ENCODE data around the gene CLDN3.
"Not testable (repeated sequence)": the region's sequence is repeated elsewhere in the genome, so short reads cannot be mapped to it uniquely, and the experiment has no call there.

CLDN3 gene, protein sequence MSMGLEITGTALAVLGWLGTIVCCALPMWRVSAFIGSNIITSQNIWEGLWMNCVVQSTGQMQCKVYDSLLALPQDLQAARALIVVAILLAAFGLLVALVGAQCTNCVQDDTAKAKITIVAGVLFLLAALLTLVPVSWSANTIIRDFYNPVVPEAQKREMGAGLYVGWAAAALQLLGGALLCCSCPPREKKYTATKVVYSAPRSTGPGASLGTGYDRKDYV
- total RNA-seq, result 0 reads per million in 2 donors

DNA sequence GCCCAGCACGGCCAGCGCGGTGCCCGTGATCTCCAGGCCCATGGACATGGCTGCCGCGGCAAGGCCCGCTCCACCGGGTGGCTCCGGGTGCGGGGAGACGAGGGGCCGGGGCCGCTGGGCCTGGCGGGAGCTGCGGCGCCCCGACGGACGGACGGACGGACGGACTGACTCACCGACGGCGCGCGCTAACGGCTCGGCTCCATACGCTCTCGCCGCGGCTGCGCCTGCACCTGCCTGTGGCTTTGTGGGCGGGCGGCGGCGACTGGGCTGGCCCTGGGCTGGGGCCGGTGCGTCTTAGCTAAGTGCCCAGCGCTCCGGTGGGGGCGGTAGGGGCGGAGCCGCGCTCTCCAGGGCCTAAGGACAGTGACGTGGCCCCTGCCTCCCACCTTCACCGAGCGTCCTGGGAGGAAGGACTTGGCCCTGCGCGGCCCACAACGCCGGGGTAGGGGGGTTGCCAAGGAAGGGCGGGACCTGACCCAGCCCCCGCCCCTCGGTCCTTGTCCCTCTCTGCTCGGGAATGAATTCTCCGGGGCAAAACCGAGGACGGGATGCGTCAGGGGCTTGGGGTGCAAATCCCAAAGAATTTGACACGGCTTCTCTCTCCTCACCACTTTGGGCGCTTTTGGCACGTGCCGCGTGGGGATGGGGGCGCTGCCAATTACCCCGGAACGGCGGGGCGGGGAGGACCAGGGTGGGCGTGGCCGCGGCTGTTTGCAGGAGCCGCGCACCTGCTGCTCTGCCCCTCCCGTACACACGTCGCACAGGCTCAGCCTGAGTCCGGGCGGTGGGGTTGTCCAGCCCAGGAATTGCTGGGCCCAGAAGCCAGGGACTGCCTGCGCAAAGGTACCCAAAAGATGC, at the start of gene CLDN3:
TSS of gene CLDN3 (minus strand) at position 269 of the 858 bp plus-strand sequence. CDS start at position 48, 221 bp downstream.
- DNase-seq, result no peak

DNA sequence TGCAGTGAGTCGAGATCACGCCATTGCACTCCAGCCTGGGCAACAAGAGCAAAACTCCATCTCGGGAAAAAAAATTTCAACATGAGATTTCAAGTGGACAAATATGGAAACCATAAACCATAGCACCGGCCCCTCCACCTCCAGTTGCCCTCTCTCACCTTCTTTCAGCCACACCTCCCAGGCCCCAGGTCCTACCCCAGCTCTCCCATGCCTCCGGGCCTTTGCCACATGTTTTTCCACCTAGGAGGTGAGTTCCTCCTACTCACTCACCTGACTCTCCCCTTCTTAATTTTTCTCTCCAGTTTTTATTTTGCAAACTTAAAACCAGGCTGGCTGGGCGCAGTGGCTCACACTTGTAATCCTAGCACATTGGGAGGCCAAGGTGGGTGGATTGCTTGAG, 47.1 kb upstream of the CLDN3 start:
- DNase-seq, result no peak

DNA sequence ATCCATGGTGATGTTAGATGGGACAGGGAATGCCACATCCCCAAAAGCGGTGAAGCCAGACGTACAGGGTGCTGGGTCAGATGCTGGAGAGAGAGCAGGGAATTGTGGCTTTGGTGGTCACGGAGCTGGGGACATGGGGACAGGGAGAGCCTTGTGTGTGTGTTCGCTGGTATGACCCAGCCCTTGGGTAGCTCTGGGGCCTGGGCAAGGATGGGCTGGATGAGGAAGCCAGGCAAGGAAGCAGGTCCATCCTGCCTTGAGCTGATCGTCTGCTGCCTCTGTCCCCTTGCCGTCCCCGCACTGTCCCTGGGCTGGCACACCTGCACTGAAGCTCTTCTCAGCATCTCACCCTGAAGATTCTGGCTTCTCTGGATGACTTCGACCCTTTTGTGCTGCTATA, 45.4 kb upstream of the CLDN3 start:
- DNase-seq, result no peak

DNA sequence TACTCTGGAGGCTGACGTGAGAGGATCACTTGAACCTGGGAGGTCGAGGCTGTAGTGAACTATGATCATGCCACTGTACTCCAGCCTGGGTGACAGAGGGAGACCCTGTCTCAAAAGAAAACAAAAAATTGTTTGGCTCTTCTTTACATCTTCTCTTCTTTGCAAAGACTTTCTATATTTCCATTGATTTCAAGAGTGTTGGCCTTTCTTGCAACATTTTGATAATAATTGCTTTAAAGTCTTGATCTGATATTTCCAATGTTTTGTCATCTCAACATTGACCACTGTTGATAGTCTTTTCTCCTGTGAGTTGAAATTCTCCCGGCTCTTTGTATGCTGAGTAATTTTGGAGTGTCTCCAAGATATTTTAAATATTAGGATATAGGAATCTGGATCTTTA, 42.9 kb upstream of the CLDN3 start:
- no peak for DNase-seq

DNA sequence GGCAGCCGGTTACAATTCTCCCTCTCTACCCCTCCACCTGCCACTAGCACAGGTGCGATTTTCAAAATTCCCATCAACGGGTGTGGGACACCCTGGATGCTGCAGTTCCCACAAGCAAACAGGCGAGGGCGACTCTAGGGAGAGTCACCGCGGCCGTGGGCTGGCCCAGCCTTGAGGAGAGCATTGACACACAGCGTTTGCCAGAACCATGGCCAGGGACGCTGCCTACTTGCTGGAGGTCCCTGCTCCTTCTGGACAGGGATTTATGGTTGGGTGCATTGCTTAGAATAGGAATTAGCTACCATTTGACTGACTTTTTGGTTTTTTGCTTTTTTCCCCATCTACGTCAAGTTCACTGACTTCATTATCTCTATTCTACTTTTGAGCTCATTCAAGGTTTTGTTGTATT, 41.7 kb upstream of the CLDN3 start:
- no peak for DNase-seq

DNA sequence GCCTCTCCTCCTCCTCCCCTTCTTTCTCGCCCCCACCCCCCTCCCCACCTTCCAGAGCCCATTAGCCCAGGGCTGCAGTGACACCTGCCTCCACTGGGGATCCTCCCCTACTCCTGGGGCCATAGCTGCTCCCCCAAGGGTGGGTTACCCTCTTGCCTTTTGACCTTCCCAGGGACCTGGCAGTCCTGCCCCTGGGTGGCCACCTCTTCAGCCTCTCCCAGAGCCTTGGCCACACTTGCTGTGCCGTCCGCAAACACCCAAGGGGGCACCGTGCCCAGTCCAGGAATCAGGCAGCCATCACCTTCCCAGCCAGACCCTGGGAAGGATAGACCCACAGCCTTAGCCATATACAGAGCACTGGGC, 40.9 kb upstream of the CLDN3 start:
- no peak for DNase-seq

DNA sequence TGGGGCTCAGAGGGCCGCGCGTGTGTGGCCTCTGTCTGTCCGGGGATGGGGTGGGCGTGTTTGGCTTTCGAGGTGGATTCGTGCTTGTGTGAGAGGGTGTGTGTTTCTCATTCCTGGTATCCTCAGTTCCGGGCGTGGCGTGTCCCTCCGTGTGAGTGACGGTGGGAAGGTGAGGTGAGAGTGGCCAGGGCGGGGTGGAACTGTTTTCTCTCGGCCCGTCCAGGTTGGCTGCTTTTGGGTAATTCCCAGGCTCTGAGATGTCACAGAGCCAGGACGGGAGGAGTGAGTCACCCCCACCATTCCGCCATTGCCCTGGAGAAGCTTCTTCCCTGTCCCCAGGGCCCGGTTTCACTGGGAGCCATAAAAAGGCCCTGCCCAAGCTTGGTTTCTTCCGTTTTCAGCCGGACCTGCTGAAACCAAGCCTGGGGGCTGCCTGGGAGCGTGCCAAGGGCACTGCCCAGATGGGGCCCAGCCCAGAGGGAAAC, 39.4 kb upstream of the CLDN3 start:
- no peak for DNase-seq

DNA sequence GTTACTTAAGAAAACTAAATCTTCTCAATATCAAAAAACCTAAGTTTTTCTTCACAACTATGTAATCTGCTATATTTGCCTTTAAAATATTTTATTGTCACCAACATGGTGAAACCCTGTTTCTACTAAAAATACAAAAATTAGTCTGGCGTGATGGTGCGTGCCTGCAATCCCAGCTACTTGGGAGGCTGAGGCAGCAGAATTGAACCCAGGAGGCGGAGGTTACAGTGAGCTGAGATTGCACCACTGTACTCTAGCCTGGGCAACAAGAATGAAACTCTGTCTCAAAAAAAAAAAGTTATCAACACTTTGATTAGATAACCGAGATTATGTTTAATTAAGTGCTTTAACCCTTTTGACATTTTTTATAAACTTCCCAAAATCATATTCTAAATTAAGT, 32.4 kb upstream of the CLDN3 start:
- DNase-seq, result no peak

DNA sequence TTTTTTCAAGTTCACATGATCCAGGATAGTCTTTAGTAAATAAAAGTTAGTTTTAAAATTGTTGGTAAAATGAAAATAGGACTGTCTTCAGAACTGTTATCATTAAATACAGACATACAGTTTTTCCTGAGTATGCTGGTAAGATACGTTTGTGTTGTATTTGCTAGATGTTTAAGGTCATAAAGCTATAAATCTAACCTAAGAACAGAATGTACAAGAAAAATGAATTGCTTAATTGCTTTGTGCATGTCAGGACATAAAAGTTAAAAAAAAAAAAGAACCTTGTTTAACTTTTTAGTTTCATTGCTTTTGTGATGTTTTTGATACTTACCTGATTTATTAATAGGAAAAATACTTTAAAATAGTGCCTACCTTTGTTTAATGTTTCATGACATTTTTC, 31.5 kb upstream of the CLDN3 start:
- no peak for DNase-seq

DNA sequence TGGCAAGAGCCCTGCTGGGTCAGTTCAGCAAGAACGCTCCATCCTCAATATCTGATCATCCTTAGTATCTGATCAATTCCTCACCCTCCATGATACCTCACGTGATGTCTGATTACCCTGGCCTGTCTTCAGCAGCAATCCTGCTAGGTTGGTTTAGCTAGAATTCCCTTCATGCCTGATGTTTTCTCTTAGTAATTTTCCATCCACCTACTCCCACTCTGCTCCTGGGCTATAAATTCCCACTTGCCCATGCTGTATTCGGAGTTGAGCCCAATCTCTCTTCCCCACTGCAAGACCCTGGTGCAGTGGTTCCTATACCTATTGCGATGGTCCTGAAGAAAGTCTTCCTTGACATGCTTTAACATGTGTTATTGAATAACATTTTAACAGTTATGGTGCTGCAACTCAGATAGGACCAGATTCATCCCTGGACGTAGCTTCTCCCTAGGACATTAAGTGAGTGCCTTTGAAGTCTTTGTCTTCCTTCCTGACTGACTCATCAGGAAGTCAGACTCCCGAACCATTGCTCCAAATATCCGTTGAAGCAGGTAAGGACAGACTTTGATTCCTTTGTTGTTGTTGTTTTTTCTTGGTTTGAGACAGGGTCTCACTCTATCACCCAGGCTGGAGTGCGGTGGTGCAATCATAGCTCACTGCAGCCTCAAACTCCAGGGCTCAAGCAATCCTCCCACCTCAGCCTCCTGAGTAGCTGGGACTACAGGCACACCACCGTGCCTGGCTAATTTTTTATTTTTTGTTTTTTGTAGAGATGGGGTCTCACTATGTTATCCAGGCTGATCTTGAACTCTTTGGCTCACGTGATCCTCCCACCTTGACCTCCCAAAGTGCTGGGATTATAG, 29.4 kb upstream of the CLDN3 start:
- no peak for DNase-seq

DNA sequence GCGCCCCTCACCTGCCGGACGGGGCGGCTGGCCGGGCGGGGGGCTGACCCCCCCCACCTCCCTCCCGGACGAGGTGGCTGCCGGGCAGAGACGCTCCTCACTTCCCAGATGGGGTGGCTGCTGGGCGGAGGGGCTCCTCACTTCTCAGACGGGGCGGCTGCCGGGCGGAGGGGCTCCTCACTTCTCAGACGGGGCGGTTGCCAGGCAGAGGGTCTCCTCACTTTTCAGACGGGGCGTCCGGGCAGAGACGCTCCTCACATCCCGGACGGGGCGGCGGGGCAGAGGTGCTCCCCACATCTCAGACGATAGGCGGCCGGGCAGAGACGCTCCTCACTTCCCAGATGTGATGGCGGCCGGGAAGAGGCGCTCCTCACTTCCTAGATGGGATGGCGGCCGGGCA, 27.1 kb upstream of the CLDN3 start:
- not testable (repeated sequence) for DNase-seq

DNA sequence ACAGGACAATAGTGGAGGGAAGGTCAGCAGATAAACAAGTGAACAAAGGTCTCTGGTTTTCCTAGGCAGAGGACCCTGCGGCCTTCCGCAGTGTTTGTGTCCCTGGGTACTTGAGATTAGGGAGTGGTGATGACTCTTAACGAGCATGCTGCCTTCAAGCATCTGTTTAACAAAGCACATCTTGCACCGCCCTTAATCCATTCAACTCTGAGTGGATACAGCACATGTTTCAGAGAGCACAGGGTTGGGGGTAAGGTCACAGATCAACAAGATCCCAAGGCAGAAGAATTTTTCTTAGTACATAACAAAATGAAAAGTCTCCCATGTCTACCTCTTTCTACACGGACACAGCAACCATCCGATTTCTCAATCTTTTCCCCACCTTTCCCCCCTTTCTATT, 26.6 kb upstream of the CLDN3 start:
- DNase-seq, result not testable (repeated sequence)

DNA sequence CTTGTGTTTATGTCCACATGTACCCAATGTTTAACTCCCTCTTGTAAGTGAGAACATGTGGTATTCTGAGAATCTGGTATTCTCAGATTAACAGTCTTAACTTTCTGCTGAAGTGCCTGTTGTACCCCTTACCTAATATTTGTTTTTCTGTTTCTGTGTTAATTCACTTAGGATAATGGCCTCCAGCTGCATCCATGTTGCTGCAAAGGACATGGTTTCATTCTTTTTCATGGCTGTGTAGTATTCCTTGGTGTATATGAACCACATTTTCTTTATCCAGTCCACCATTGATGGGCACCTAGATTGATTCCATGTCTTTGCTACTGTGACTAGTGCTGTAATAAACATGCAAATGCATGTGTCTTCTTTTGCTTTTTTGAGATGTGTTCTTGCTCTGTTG, 25.1 kb upstream of the CLDN3 start:
- DNase-seq, result not testable (repeated sequence)

DNA sequence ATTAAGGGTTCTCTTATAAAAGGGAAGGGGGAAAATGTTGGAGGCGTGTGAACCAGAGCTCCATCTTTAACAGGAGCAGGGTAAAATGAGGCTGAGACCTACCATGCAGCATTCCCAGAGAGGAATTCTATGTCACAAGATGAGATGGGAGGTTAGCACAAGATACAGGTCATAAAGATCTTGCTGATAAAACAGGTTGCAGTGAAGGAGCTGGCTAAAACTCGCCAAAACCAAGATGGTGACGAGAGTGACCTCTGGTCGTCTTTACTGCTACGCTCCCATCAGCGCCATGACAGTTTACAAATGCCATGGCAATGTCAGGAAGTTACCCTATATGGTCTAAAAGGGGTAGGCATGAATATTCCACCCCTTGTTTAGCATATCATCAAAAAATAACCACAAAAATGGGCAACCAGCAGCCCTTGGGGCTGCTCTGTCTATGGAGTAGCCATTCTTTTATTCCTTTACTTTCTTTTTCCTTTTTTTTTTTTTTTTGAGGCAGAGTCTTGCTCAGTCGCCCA, 21.2 kb upstream of the CLDN3 start:
- DNase-seq, result not testable (repeated sequence)

DNA sequence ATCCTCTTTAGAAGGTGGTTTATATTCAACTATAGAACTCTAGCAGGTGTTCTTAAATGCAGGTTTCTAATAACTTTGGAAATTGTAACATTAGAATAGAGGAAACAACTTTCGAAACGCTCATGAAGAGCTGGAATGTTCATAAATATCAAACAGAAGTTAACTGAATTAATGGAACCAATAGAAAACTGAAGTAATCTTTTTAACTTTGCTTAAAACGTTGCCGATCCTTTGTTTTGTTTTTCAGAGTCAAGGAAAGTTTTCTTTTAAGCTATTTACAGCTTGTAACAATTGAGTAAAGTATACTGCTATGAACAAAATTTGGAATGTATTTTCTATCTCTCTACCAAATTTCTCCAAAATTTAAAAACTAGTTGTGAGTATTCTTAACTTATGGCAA, 19.0 kb upstream of the CLDN3 start:
- no peak for DNase-seq

DNA sequence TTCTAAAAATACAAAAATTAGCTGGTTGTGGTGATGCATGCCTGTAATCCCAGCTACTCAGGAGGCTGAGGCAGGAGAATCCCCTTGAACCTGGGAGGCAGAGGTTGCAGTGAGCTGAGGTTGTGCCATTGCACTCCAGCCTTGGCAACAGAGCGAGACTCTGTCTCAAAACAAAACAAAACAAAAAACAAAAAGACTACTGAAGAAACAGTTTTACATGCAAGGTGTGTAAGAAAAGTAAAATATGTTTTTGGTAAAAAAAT, 17.6 kb upstream of the CLDN3 start:
- DNase-seq, result not testable (repeated sequence)

DNA sequence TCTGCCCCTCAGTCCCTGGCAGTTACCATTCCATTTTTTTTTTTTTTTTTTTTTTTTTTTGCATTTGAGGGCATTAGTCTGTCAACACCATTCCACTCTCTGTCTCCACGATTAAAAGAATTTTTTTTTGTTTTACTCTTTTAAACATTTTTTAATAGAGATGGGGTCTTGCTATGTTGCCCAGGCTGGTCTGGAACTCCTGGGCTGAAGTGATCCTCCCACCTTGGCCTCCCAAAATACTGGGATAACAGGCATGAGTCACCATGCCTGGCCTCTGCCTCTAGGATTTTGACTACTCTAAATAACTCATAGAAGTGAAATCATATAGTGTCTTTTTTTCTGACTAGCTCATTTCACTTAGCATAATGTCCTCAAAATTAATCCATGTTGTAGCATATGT, 16.5 kb upstream of the CLDN3 start:
- DNase-seq, result no peak

DNA sequence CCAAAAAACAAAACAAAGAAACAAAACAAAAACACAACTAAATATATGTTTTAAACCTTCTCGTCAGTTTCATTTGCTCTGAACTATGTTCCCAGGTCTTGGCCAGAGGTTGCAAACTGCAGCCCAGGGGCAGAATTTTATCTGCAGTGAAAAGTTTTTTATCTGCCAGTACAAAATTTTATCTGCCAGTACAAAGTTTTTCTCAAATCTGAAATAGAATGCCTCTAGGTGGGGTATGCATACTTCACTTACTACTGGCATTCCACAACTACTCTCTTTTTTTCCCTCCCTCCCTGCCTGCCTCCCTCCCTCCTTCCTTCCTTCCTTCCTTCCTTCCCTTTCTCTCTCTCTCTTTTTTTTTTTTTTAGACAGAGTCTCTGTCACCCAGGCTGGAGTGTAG, 9.4 kb upstream of the CLDN3 start:
- no peak for DNase-seq

DNA sequence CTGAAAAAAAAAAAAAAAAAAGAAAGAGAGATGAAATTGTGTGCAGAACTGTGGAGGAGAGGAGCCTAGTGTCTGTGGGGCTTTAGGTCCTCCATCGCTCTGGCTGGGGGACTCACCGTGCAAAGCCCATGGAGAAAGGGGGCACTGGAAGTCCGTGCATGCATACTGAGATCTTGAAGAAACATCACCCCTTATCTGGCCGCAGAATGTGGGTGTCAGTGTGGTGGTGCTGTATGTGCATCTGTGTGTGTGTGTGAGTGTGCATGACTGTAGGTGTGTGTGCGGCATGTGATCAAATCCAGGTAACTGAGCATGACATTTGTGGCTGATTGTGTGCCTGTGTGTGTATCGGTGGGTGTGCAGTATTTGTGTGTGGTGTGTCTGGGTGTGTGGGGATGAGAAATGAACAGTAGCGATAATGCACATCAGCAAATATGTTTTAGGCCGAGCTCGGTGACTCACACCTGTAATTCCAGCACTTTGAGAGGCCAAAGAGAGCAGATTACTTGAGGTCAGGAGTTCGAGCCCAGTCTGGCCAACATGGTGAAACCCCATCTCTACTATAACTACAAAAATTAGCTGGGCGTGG, 8.8 kb upstream of the CLDN3 start:
- no peak for DNase-seq

DNA sequence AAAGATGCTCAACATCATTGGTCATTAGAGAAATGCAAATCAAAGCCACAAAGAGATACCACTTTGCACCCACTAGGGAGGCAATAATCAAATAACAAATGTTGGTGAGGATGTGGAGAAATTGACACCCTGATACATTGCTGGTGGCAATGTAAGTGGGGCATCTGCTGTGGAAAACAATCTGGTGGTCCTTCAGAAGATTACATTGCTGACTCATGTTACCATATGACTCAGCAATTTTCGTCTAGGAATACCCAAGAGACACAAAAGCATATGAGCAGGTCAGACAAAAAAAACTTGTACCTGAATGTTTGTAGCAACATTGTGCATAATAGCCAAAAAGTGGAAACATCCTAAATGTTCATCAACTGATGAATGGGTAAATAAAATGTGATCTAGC, 4.9 kb upstream of the CLDN3 start:
- no peak for DNase-seq

DNA sequence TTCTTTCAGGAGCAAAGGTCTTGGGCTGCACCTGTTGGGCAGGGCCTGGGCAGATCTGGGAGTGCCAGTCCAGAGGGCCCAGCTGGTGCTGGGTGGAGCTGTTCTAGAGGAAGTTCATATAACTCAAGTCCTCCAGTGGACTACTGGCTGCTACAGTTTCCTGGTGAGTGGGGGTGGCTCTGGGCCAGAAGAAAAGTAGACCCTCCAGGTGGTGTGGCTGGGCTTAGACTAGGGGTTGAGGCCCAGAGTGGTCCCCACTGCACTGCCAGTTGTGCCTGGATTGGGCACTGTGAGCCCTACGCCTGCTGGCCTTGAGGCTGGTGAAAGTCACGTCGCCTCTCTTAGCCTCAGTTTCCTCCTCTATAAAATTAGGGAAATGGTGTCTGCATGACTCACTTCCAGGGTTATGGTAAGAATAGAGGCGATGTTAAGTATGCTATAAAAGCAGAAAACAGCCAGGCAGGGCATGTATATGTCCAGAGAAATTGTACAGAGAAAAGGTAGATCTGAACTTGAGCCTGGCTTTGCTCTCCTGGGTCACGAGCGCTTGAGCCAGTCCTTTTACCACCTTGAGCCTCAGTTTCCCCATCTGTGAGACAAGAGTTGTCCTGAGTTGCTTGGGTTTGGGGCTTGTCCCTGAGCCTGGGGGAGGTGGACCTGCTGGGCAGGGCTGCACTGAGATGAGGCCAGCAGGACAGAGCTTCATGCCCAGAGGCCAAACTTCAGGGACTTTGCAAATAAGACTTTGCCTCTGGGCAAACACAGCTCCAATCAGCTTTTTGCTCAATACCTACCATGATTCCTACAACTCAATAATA, 3.8 kb upstream of the CLDN3 start:
- DNase-seq, result no peak
